Fibroblast of skin of scalp (primary cell): ENCODE measurements around the gene WDR33.

Source experiments
- DNase-seq: peaks from one replicate; pipeline ENCODE4 v3.0.0-alpha.2; 2013

The WDR33 gene

DNA sequence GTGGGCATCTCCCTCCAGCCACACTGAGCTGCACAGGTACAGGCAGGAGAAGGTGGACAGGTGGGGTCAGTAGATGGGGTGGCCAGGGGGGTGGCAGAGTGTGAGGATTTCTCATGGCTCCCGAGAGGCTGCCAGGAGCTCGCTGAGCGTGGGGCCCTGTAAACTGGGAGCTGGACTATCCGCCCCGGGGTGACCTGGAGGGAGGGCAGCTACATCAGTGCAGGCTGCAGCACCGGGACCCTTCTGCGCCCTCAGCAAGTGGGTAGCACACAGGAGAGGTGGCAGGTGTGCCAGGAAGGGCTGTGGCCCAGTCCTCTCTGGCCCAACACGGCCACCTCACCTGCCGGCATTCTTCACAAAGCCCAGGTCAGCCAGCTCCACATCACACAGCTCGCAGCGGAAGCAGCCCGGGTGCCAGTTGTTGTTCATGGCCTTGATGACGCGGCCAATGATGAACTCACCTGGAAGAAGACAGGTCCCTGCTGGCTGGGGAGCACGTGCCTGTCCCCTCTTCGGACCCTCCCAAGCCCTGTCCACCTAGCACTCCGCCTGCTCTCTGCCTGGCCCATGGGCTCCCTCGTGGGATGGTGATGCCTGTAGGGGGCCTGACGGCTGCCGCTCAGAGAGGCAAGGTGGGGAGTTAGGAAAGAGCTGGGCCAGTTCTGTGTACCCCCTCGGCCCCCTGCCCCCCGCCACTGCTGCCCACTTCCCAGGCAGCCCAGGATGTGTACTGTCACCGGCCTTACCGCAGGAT lies 156.7 kb downstream of the WDR33 start:
- no peak for DNase-seq

DNA sequence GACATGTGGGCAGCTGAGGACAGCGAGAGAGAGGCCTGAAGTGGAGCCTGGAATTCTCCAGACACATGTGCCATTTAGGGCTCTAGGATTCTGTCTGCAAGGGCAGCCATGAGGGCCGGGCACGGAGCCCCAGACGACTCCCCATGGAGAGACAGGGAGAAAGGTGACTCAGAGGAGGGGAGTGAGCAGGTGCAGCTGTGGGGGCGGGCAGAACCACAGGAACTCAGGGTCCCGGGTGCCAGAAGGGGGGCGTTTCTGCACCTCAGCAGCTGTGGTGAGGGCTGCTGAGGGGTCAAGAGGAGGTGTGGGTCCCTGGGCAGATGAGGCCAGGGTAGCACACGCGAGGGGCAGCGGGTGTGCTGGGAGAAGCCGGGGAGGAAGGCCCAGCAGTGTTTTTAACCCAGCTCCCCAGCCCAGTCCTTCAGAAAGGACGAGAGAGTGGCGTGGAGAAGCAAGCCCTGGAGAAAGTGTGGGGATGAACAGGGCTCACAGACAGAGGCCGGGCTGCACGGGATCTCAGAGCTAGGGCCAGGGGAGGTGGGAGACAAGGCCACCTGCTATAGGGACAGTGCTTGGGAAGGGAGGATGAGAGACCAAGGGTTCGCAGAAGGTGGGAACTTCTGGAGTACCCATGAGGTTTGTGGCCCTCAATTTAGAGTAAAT lies 157.4 kb downstream of the WDR33 start:
- no peak for DNase-seq

DNA sequence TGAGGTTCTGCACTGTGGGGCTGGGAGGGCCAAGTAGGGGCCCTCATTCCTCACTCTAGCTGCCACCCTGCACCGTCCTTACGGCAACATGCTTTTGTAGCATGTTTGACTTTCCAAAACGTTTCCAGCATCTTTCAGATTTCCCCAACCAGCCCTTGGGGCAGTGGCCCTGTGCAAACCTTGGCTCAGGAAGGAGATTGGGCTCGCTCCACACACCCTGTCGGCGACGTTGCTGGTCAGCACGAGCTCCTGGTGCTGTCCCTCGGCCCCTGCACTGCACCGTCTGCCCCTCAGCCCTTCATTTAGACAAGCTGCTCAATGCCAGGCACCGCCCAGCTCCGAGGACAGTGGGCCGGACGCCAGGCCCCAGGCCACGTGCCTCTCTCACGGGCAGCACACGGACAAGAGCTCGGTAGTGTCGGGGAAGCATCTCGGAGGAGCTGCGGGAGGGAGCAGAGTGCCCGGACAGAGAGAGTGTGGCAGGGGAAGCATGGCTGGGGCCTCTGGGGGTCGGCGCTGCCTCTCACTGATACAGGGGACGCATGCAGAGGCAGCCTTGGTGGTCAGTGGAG lies 158.1 kb downstream of the WDR33 start:
- no peak for DNase-seq

DNA sequence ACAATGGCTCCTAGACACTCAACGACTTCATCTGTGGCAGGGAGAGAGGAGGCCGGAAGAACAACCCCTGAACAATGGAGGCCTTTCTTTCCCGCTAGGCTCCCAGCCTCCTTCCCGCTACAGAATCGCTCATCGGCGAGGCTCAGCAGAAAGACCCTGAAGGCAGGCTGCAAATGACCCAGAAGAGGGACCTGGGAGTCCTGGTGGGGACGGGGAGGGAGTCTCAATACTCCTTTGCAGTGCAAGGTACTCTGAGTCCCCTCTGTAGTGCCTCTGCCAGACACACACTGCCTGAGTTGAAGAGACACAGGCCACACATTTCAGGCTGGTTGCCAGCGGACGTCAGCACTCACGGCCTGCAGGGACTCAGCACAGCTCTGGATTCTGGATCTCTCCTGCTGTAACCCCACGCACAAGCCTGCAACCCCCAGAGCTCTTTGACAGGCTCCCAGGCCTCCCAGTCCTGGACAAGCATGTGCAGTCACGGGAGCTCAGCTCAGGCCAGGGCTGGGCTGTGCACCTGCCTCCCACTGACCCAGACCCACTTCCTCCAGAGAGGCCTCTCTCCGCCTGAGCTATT lies 158.9 kb downstream of the WDR33 start:
- DNase-seq = no peak

DNA sequence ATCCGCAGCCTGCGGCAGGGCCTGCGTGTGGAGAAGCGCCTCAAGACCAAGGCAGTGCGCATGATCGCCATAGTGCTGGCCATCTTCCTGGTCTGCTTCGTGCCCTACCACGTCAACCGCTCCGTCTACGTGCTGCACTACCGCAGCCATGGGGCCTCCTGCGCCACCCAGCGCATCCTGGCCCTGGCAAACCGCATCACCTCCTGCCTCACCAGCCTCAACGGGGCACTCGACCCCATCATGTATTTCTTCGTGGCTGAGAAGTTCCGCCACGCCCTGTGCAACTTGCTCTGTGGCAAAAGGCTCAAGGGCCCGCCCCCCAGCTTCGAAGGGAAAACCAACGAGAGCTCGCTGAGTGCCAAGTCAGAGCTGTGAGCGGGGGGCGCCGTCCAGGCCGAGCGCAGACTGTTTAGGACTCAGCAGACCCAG lies 159.6 kb downstream of the WDR33 start:
- no peak for DNase-seq
